GM23248 (cell line): ENCODE measurements around the gene DPT.

ENCODE experiments used
- EZH2 ChIP-seq: fragments of 200-600 bp; sonication (generic); IDR thresholded peaks from 2 replicates; pipeline ENCODE4 v1.6.1; 2018; ENCODE audit warnings: antibody characterized with exemption, mild to moderate bottlenecking; ENCODE audit not compliant: insufficient read depth, poor library complexity, severe bottlenecking
- EZH2phosphoT487 ChIP-seq: fragments of 200-600 bp; sonication (generic); IDR thresholded peaks from 2 replicates; pipeline ENCODE4 v1.6.1; 2018; ENCODE audit warnings: antibody characterized with exemption, moderate library complexity, mild to moderate bottlenecking, low read depth; ENCODE audit not compliant: insufficient read depth

- no peak for TF ChIP-seq EZH2
- no peak for TF ChIP-seq EZH2phosphoT487
Observed at GRCh38 chr1:168752171-168752832, 23.3 kb upstream of the DPT start.
